Naive thymus-derived CD8-positive, alpha-beta T cell (primary cell): ENCODE results near the gene RNASEH2A. TPM values are rescaled to one million over a fixed set of nuclear protein-coding genes. Genes with fewer than 3 reads are reported as not detected.

Experiments used
- ATAC-seq, 2 donors: fragments of 150-1000 bp; cut with Tn5 transposase in 1 of 2; sonication (Bioruptor Pico), chemical (Tn5 transposase) in 1 of 2; 1 replicate in 1 of 2; 2 replicates in 1 of 2; pipeline ENCODE4 v1.10.0; 2021; ENCODE audit warnings: mild to moderate bottlenecking in 2 of 2, moderate library complexity in 2 of 2
- POLR2A ChIA-PET: fragments of 350-600 bp; sonication (Branson Sonifier 250); formaldehyde crosslinking; loops from one replicate; lab custom pipeline; 2021; ENCODE audit warnings: antibody characterized with exemption; lab: Charles Lee
- DNase-seq, 10 donors: peaks; one replicate each; pipeline versions ENCODE4 v3.0.0 to v3.0.0-alpha.2; 2020 to 2022
- H3K27ac Mint-ChIP-seq, 10 donors: one replicate each; pipeline ENCODE4 v1.8.0; 2020 to 2022; ENCODE audit warnings: mild to moderate bottlenecking in 10 of 10, mixed read lengths in 10 of 10, moderate library complexity in 4 of 10, inconsistent platforms in 1 of 10
- H3K27me3 Mint-ChIP-seq, 5 donors: one replicate each; pipeline ENCODE4 v1.8.0; 2021 to 2022; ENCODE audit warnings: mixed read lengths in 5 of 5
- H3K36me3 Mint-ChIP-seq, 3 donors: one replicate each; pipeline ENCODE4 v1.8.0; 2020 to 2022; ENCODE audit warnings: mixed read lengths in 3 of 3, mild to moderate bottlenecking in 2 of 3, inconsistent platforms in 1 of 3
- H3K4me1 Mint-ChIP-seq, 4 donors: one replicate each; pipeline ENCODE4 v1.8.0; 2021 to 2022; ENCODE audit warnings: mixed read lengths in 4 of 4
- H3K4me3 Mint-ChIP-seq, 10 donors: one replicate each; pipeline ENCODE4 v1.8.0; 2020 to 2022; ENCODE audit warnings: mild to moderate bottlenecking in 10 of 10, mixed read lengths in 10 of 10, moderate library complexity in 6 of 10, inconsistent platforms in 1 of 10
- H3K9me3 Mint-ChIP-seq, 9 donors: one replicate each; pipeline ENCODE4 v1.8.0; 2020 to 2022; ENCODE audit warnings: mixed read lengths in 9 of 9, mild to moderate bottlenecking in 3 of 9, inconsistent platforms in 1 of 9, moderate library complexity in 1 of 9
- microRNA-seq: library from miRNA; unstranded; fragments of <30 nt; microRNA quantifications from one replicate; pipeline ENCODE4 v1.2.0, GENCODE V29; 2022; ENCODE audit warnings: borderline microRNAs expressed
- polyA plus RNA-seq, 3 donors: library from polyadenylated mRNA; unstranded; fragments of 300-500 nt; fragmentation: Illumina TruSeq; gene quantifications; one replicate each; pipeline ENCODE4 v1.2.3, GENCODE V29; 2021
- total RNA-seq, 8 experiments: library from RNA in 2 of 8; stranded (reverse) in 2 of 8; gene quantifications; one replicate each; pipeline ENCODE4 v1.2.3 and lab custom pipeline; 2021 to 2026

The RNASEH2A gene
- total and polyA plus RNA-seq, 5 experiments from 2014 or later = 12.1 to 22.6 (median 16.3) TPM

DNA sequence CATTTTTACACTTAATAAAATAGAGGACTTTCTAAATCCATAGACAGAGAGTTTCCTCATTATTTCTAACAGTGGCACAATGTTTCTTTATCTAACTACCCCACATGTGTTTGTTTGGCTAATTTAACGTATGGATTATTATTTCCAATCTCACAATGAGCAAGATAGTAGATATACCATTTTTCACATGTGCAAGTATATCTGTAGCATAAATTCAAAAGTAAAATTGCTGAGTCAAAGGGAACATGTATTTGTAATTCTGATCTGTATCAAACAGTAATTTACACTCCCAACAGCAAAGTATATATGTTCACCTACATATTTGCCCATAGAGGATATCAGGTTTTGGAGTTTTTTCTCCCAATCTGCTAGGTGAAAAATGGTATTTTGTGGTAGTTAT lies 50.3 kb downstream of the RNASEH2A start:
- no peaks in the 10 kb centered on the region for H3K4me1 Mint-ChIP-seq
- no peak overlapping the region for H3K27ac Mint-ChIP-seq
- H3K27me3 Mint-ChIP-seq = peaks cover 0 to 2% (median 0%) of the 10 kb centered on the region in 5 donors
- POLR2A ChIA-PET = interaction anchor here (0.6 kb wide), 1 partner anchor 26 kb away, joined by 3 read pairs; no protein-coding TSS in a partner anchor
- no peak for DNase-seq
- H3K4me3 Mint-ChIP-seq = no peak overlapping the region
- ATAC-seq = no peak
- peaks cover 0 to 18% (median 3%) of the 10 kb centered on the region in 9 donors for H3K9me3 Mint-ChIP-seq
- H3K36me3 Mint-ChIP-seq = peaks cover 0 to 8% (median 2%) of the 10 kb centered on the region in 3 donors

DNA sequence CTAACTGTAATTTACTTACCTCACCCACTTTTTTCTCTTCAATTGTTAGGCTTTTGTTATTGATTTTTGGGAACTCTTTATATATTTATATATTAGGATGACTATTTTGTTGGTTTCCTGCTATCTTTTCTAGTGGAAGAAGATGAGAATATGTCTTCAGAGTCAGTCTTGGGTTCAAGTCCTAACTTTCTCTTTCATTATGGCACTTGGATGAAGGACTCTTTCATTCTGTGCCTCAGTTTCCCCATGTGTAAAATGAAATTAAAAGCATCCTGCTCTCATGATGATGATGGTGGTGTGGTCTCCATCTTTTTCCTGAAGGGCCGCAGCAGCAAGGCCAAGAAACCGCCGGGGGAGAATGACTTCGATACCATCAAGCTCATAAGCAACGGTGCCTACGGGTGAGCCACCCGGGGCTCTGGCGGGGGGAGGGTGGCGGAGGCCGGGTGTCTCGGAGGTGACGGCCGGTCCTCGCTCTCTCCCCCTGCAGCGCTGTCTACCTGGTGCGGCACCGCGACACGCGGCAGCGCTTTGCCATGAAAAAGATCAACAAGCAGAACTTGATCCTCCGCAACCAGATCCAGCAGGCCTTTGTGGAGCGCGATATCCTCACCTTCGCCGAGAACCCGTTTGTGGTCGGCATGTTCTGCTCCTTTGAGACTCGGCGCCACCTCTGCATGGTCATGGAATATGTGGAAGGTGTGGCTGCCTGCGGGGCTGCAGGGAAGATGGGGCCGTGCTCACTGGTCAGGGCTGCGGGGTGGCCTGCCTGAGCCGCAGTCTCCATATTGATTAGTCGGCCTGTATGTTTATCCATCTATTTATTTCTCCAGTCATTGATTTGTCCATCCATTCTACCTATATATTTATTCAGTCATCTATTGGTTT lies 51.9 kb downstream of the RNASEH2A start:
- no peak overlapping the region for H3K27ac Mint-ChIP-seq
- H3K4me3 Mint-ChIP-seq = no peak overlapping the region
- peaks cover 0 to 18% (median 3%) of the 10 kb centered on the region in 9 donors for H3K9me3 Mint-ChIP-seq
- DNase-seq (peak in 1 of 10 donors; percentile 58), ATAC-seq (no peak)
- H3K27me3 Mint-ChIP-seq = peaks cover 0 to 2% (median 0%) of the 10 kb centered on the region in 5 donors
- no peaks in the 10 kb centered on the region for H3K4me1 Mint-ChIP-seq
- POLR2A ChIA-PET = interaction anchor here (0.6 kb wide), 1 partner anchor 27 kb away, joined by 3 read pairs; no protein-coding TSS in a partner anchor
- H3K36me3 Mint-ChIP-seq = peaks cover 0 to 8% (median 2%) of the 10 kb centered on the region in 3 donors

DNA sequence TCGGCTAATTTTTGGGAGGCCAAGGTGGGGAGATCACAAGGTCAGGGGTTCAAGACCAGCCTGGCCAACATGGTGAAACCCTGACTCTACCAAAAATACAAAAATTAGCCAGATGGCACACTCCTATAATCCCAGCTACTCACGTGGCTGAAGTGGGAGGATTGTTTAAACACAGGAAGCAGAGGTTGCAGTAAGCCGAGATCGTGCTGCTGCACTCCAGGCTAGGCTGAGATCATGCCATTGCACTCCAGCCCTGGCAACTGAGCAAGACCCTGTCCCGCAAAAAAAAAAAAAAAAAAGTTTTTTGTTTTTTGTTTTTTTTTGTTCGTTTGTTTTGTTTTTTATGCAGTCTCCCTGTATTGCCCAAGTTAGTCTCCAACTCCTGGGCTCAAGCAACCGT lies 53.2 kb downstream of the RNASEH2A start:
- DNase-seq (no peak), ATAC-seq (no peak)
- H3K4me3 Mint-ChIP-seq = no peak overlapping the region
- no peaks in the 10 kb centered on the region for H3K4me1 Mint-ChIP-seq
- POLR2A ChIA-PET = interaction anchor here (0.6 kb wide), 1 partner anchor 14 kb away, joined by 4 read pairs; no protein-coding TSS in a partner anchor
- no peak overlapping the region for H3K27ac Mint-ChIP-seq
- peaks cover 0 to 8% (median 2%) of the 10 kb centered on the region in 3 donors for H3K36me3 Mint-ChIP-seq
- peaks cover 0 to 18% (median 3%) of the 10 kb centered on the region in 9 donors for H3K9me3 Mint-ChIP-seq
- peaks cover 0 to 5% (median 0%) of the 10 kb centered on the region in 5 donors for H3K27me3 Mint-ChIP-seq

Small RNAs within 50 kb of the gene (microRNA-seq; reads per million reads assigned to microRNA genes)
- not detected for gene MIR5684
- not detected for gene MIR6794

Other genes with a start within 250 kb of the RNASEH2A start
- gene ZNF490, start 195.8 kb upstream of the RNASEH2A start, total RNA-seq = 10 to 100 TPM; 14.4 to 15.4 TPM
- 1 to 10 TPM; 3.7 to 6.8 (median 6.5) TPM for gene ZNF490, start 195.8 kb upstream of the RNASEH2A start, polyA plus RNA-seq
- 10 to 100 TPM; 46.2 to 48.0 TPM for gene ZNF791, start 195.7 kb upstream of the RNASEH2A start, total RNA-seq
- gene ZNF791, start 195.7 kb upstream of the RNASEH2A start, polyA plus RNA-seq = 10 to 100 TPM; 14.2 to 18.6 (median 17.9) TPM
- 100 to 1,000 TPM in 1 of 2 experiments, 10 to 100 TPM in 1; 87.5 to 101 TPM for gene MAN2B1, start 139.8 kb upstream of the RNASEH2A start, total RNA-seq
- 10 to 100 TPM; 33.9 to 55.4 (median 34.7) TPM for gene MAN2B1, start 139.8 kb upstream of the RNASEH2A start, polyA plus RNA-seq
- gene WDR83, start 139.8 kb upstream of the RNASEH2A start, total RNA-seq = 10 to 100 TPM; 17.6 to 22.7 TPM
- gene WDR83, start 139.8 kb upstream of the RNASEH2A start, polyA plus RNA-seq = 10 to 100 TPM; 12.6 to 19.9 (median 12.9) TPM
- gene DHPS, start 124.7 kb upstream of the RNASEH2A start, total RNA-seq = 100 to 1,000 TPM; 219 to 224 TPM
- gene DHPS, start 124.7 kb upstream of the RNASEH2A start, polyA plus RNA-seq = 100 to 1,000 TPM in 1 of 3 donors, 10 to 100 TPM in 2; 74.8 to 108 (median 88.9) TPM
- gene GNG14, start 118.6 kb upstream of the RNASEH2A start, total RNA-seq = not detected
- not detected for gene GNG14, start 118.6 kb upstream of the RNASEH2A start, polyA plus RNA-seq
- 1 to 10 TPM; 2.8 to 2.9 TPM for gene FBXW9, start 110.0 kb upstream of the RNASEH2A start, total RNA-seq
- gene FBXW9, start 110.0 kb upstream of the RNASEH2A start, polyA plus RNA-seq = 1 to 10 TPM; 4.3 to 5.7 (median 5.4) TPM
- gene TNPO2, start 82.7 kb upstream of the RNASEH2A start, total RNA-seq = 10 to 100 TPM; 80.5 to 81.7 TPM
- gene TNPO2, start 82.7 kb upstream of the RNASEH2A start, polyA plus RNA-seq = 1 to 10 TPM; 2.0 to 3.1 (median 2.6) TPM
- gene TRIR, start 71.9 kb upstream of the RNASEH2A start, total RNA-seq = 100 to 1,000 TPM; 197 to 220 TPM
- 100 to 1,000 TPM; 181 to 206 (median 205) TPM for gene TRIR, start 71.9 kb upstream of the RNASEH2A start, polyA plus RNA-seq
- 10 to 100 TPM; 26.7 to 30.9 TPM for gene GET3, start 69.1 kb upstream of the RNASEH2A start, total RNA-seq
- 10 to 100 TPM; 46.8 to 72.3 (median 55.7) TPM for gene GET3, start 69.1 kb upstream of the RNASEH2A start, polyA plus RNA-seq
- not detected for gene BEST2, start 54.8 kb upstream of the RNASEH2A start, total RNA-seq
- gene BEST2, start 54.8 kb upstream of the RNASEH2A start, polyA plus RNA-seq = not detected
- 10 to 100 TPM; 25.2 to 27.0 TPM for gene HOOK2, start 31.0 kb upstream of the RNASEH2A start, total RNA-seq
- gene HOOK2, start 31.0 kb upstream of the RNASEH2A start, polyA plus RNA-seq = 1 to 10 TPM; 3.0 to 4.3 (median 3.2) TPM
- 100 to 1,000 TPM in 1 of 2 experiments, 10 to 100 TPM in 1; 99.1 to 103 TPM for gene JUNB, start 15.1 kb upstream of the RNASEH2A start, total RNA-seq
- 1,000 to 10,000 TPM in 2 of 3 donors, 100 to 1,000 TPM in 1; 845 to 1,468 (median 1,203) TPM for gene JUNB, start 15.1 kb upstream of the RNASEH2A start, polyA plus RNA-seq
- gene PRDX2, start 4.8 kb upstream of the RNASEH2A start, total RNA-seq = 100 to 1,000 TPM; 108 to 112 TPM
- gene PRDX2, start 4.8 kb upstream of the RNASEH2A start, polyA plus RNA-seq = 100 to 1,000 TPM; 253 to 362 (median 333) TPM
- gene THSD8, start 4.5 kb upstream of the RNASEH2A start, total RNA-seq = 1 to 10 TPM in 1 of 2 experiments, not detected in 1; 1.1 TPM
- gene THSD8, start 4.5 kb upstream of the RNASEH2A start, polyA plus RNA-seq = 1 to 10 TPM in 2 of 3 donors, under 1 TPM in 1; 0.96 to 3.1 (median 1.0) TPM
- not detected for gene RTBDN, start 28.0 kb downstream of the RNASEH2A start, total RNA-seq
- not detected for gene RTBDN, start 28.0 kb downstream of the RNASEH2A start, polyA plus RNA-seq
- gene MAST1, start 31.9 kb downstream of the RNASEH2A start, total RNA-seq = 1 to 10 TPM in 1 of 2 experiments, under 1 TPM in 1; 0.26 to 1.3 TPM
- 1 to 10 TPM in 1 of 3 donors, under 1 TPM in 2; 0.22 to 4.4 (median 0.97) TPM for gene MAST1, start 31.9 kb downstream of the RNASEH2A start, polyA plus RNA-seq
- gene DNASE2, start 74.9 kb downstream of the RNASEH2A start, total RNA-seq = 10 to 100 TPM; 26.2 to 27.3 TPM
- 10 to 100 TPM; 46.1 to 49.5 (median 46.2) TPM for gene DNASE2, start 74.9 kb downstream of the RNASEH2A start, polyA plus RNA-seq
- gene KLF1, start 80.6 kb downstream of the RNASEH2A start, total RNA-seq = not detected
- gene KLF1, start 80.6 kb downstream of the RNASEH2A start, polyA plus RNA-seq = under 1 TPM in 1 of 3 donors, not detected in 2; 0.45 TPM
- gene GCDH, start 84.6 kb downstream of the RNASEH2A start, total RNA-seq = 10 to 100 TPM; 68.5 to 69.8 TPM
- gene GCDH, start 84.6 kb downstream of the RNASEH2A start, polyA plus RNA-seq = 10 to 100 TPM; 18.0 to 20.7 (median 19.8) TPM
- gene SYCE2, start 112.7 kb downstream of the RNASEH2A start, total RNA-seq = 1 to 10 TPM in 1 of 2 experiments, not detected in 1; 1.8 TPM
- gene SYCE2, start 112.7 kb downstream of the RNASEH2A start, polyA plus RNA-seq = not detected
- gene FARSA, start 127.1 kb downstream of the RNASEH2A start, total RNA-seq = 10 to 100 TPM; 54.6 to 60.5 TPM
- 10 to 100 TPM; 49.8 to 87.7 (median 63.6) TPM for gene FARSA, start 127.1 kb downstream of the RNASEH2A start, polyA plus RNA-seq
- 100 to 1,000 TPM; 448 to 463 TPM for gene CALR, start 132.0 kb downstream of the RNASEH2A start, total RNA-seq
- 100 to 1,000 TPM; 135 to 190 (median 165) TPM for gene CALR, start 132.0 kb downstream of the RNASEH2A start, polyA plus RNA-seq
- gene RAD23A, start 139.3 kb downstream of the RNASEH2A start, total RNA-seq = 100 to 1,000 TPM; 117 to 125 TPM
- gene RAD23A, start 139.3 kb downstream of the RNASEH2A start, polyA plus RNA-seq = 100 to 1,000 TPM in 2 of 3 donors, 10 to 100 TPM in 1; 78.0 to 114 (median 102) TPM
- gene GADD45GIP1, start 150.6 kb downstream of the RNASEH2A start, total RNA-seq = 10 to 100 TPM; 17.3 to 17.8 TPM
- 10 to 100 TPM; 59.4 to 65.1 (median 64.7) TPM for gene GADD45GIP1, start 150.6 kb downstream of the RNASEH2A start, polyA plus RNA-seq
- not detected for gene DAND5, start 163.0 kb downstream of the RNASEH2A start, total RNA-seq
- gene DAND5, start 163.0 kb downstream of the RNASEH2A start, polyA plus RNA-seq = not detected
- gene NFIX, start 188.9 kb downstream of the RNASEH2A start, total RNA-seq = 1 to 10 TPM; 4.9 to 8.6 TPM
- 1 to 10 TPM in 1 of 3 donors, under 1 TPM in 1, not detected in 1; 0.68 to 1.5 TPM for gene NFIX, start 188.9 kb downstream of the RNASEH2A start, polyA plus RNA-seq